H1 (cell line): ENCODE data around the gene DHRS3. TPM values are rescaled to one million over a fixed set of nuclear protein-coding genes. Genes with fewer than 3 reads are reported as not detected.

Experiments
- ATF3 ChIP-seq: IDR thresholded peaks from 2 replicates; pipeline ENCODE4 v1.6.1; 2011; ENCODE audit warnings: low read depth, mild to moderate bottlenecking, low read length; ENCODE audit not compliant: insufficient read depth
- CTCF ChIP-seq, 3 experiments: IDR thresholded peaks; 1 replicate in 2 of 3; 2 replicates in 1 of 3; pipeline versions ENCODE4 v1.5.1 to v1.6.1; 2011; ENCODE audit warnings: low read length in 3 of 3, mild to moderate bottlenecking in 3 of 3, inconsistent platforms in 2 of 3, low read depth in 1 of 3, moderate library complexity in 1 of 3; ENCODE audit not compliant: insufficient read depth in 1 of 3; ENCODE audit errors: control extremely low read depth in 1 of 3
- EZH2 ChIP-seq: fragments of 200-600 bp; sonication (generic); IDR thresholded peaks from 2 replicates; pipeline ENCODE4 v1.7.1; 2012; ENCODE audit warnings: low read depth, mild to moderate bottlenecking, moderate library complexity, low read length, inconsistent platforms; ENCODE audit not compliant: severe bottlenecking
- JUND ChIP-seq: IDR thresholded peaks from 2 replicates; pipeline ENCODE4 v1.6.1; 2011; ENCODE audit warnings: mild to moderate bottlenecking, improper control_type of control experiment, low read length
- KDM1A ChIP-seq: fragments of 200-600, 300-600 bp; sonication (generic); IDR thresholded peaks from 2 replicates; pipeline ENCODE4 v1.7.1; 2016; ENCODE audit warnings: mild to moderate bottlenecking, low read length, borderline replicate concordance
- SIN3A ChIP-seq, 2 experiments: IDR thresholded peaks in 1 of 2; conservative IDR thresholded peaks in 1 of 2; 2 replicates each; pipeline ENCODE4 v1.6.1; 2011 to 2012; ENCODE audit warnings: low read length in 2 of 2, improper control_type of control experiment in 1 of 2, low read depth in 1 of 2, mild to moderate bottlenecking in 1 of 2
- polyA plus RNA-seq, 7 experiments: library from polyadenylated mRNA; depleted of rRNA in 3 of 7; stranded (reverse) in 5 of 7; unstranded in 2 of 7; fragments of >200 nt in 5 of 7; fragments of 200-250 nt in 2 of 7; gene quantifications; 1 replicate in 5 of 7; 2 replicates in 1 of 7; 4 replicates in 1 of 7; pipeline versions ENCODE4 v1.2.1 to v1.2.3, GENCODE V29; 2011 to 2013; ENCODE audit warnings: missing spikeins in 2 of 7, mixed read lengths in 2 of 7
- total RNA-seq: library from RNA; stranded (reverse); fragmentation: NEBNext Ultra II Directional; extraction: Animal tissue kit (Norgen Biotek cat#: 25700); gene quantifications from 2 replicates; pipeline ENCODE4 v1.2.1, GENCODE V29; 2021

The DHRS3 gene
- total and polyA plus RNA-seq, 2 of the 8 experiments (the other 6 are each of a cell fraction or from before 2014, with no cell fraction given), result 32.5 to 36.4 TPM

- TF ChIP-seq SIN3A (conservative IDR thresholded peaks at IDR 0.05 in 1 of 2, IDR thresholded peaks at IDR 0.05 in 1 of 2; ENCODE audit: low read depth in 1 of 2, low read length in 2 of 2), result 0 out of 4 replicates have a peak, but pooled peaks have one; percentile 35 to 39
- TF ChIP-seq CTCF (IDR thresholded peaks at IDR 0.05; ENCODE audit: control extremely low read depth in 1 of 3, insufficient read depth in 1 of 3, low read depth in 1 of 3, low read length in 3 of 3), result no peak
- no peak for TF ChIP-seq JUND
- TF ChIP-seq KDM1A, result peak; percentile 83; the same call in 1 of the 2 replicates
- no peak for TF ChIP-seq EZH2
- no peak for TF ChIP-seq ATF3
These were observed 21.8 kb downstream of the DHRS3 start (continued) for GRCh38 chr1:12596007-12596821.
